DOHH2 (cell line): ENCODE measurements around the gene CACNG6.

Experiments
- H3F3A ChIP-seq: fragments of 200-600 bp; sonication (generic), shearing (Covaris generic); 2 replicates; pipeline ENCODE4 v1.6.0; 2016; ENCODE audit warnings: antibody characterized with exemption, mild to moderate bottlenecking; ENCODE audit not compliant: control insufficient read depth, insufficient read depth
- H3K27ac ChIP-seq: fragments of 200-600 bp; sonication (generic); 2 replicates; pipeline ENCODE4 v1.5.1; 2014; ENCODE audit warnings: low read depth, mild to moderate bottlenecking, low read length, moderate library complexity
- H3K27me3 ChIP-seq: fragments of 200-600 bp; sonication (generic); 2 replicates; pipeline ENCODE4 v1.6.1; 2014; ENCODE audit warnings: mild to moderate bottlenecking, low read length, mixed read lengths; ENCODE audit not compliant: control insufficient read depth
- H3K36me3 ChIP-seq: fragments of 200-600 bp; sonication (generic); 2 replicates; pipeline ENCODE4 v1.6.1; 2014; ENCODE audit warnings: mild to moderate bottlenecking, low read length, moderate library complexity, mixed read lengths; ENCODE audit not compliant: control insufficient read depth
- H3K4me1 ChIP-seq: fragments of 200-600 bp; sonication (generic); 2 replicates; pipeline ENCODE4 v1.6.1; 2014; ENCODE audit warnings: mild to moderate bottlenecking, low read length, mixed read lengths; ENCODE audit not compliant: control insufficient read depth
- H3K4me2 ChIP-seq: fragments of 200-600 bp; sonication (generic); 2 replicates; pipeline ENCODE4 v1.6.0; 2014; ENCODE audit warnings: mild to moderate bottlenecking, low read length, moderate library complexity
- H3K4me3 ChIP-seq: fragments of 200-600 bp; sonication (generic); 2 replicates; pipeline ENCODE4 v1.5.1; 2014; ENCODE audit warnings: mild to moderate bottlenecking, low read length, mixed read lengths
- H3K79me2 ChIP-seq: fragments of 200-600 bp; sonication (generic); 2 replicates; pipeline ENCODE4 v1.6.1; 2014; ENCODE audit warnings: mild to moderate bottlenecking, low read length, mixed read lengths; ENCODE audit not compliant: control insufficient read depth
- H3K9me2 ChIP-seq: fragments of 200-600 bp; sonication (generic); replicated peaks from 2 replicates; pipeline ENCODE4 v1.6.1; 2014; ENCODE audit warnings: mild to moderate bottlenecking, low read length, mixed read lengths; ENCODE audit not compliant: control insufficient read depth
- H3K9me3 ChIP-seq: fragments of 200-600 bp; sonication (generic); 2 replicates; pipeline ENCODE4 v1.6.1; 2014; ENCODE audit warnings: antibody characterized with exemption, low read length, mixed read lengths; ENCODE audit not compliant: control insufficient read depth, insufficient read depth
- H4K20me1 ChIP-seq: fragments of 200-600 bp; sonication (generic); 2 replicates; pipeline ENCODE4 v1.6.0; 2014; ENCODE audit warnings: low read depth, mild to moderate bottlenecking, antibody characterized with exemption, low read length, moderate library complexity; ENCODE audit not compliant: control insufficient read depth, insufficient read depth
- EZH2phosphoT487 ChIP-seq: fragments of 200-600 bp; sonication (generic); IDR thresholded peaks from 2 replicates; pipeline ENCODE4 v1.6.1; 2017; ENCODE audit warnings: borderline replicate concordance, mild to moderate bottlenecking, antibody characterized with exemption, low read length, moderate library complexity, mixed read lengths
- TF ChIP-seq, protein P1 (sequence below): fragments of 200-600 bp; sonication (generic); IDR thresholded peaks from one replicate; pipeline ENCODE4 v1.5.1; 2014; ENCODE audit warnings: antibody characterized with exemption, mild to moderate bottlenecking, low read depth, low read length; ENCODE audit not compliant: poor library complexity, severe bottlenecking

The CACNG6 gene, protein sequence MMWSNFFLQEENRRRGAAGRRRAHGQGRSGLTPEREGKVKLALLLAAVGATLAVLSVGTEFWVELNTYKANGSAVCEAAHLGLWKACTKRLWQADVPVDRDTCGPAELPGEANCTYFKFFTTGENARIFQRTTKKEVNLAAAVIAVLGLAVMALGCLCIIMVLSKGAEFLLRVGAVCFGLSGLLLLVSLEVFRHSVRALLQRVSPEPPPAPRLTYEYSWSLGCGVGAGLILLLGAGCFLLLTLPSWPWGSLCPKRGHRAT

DNA sequence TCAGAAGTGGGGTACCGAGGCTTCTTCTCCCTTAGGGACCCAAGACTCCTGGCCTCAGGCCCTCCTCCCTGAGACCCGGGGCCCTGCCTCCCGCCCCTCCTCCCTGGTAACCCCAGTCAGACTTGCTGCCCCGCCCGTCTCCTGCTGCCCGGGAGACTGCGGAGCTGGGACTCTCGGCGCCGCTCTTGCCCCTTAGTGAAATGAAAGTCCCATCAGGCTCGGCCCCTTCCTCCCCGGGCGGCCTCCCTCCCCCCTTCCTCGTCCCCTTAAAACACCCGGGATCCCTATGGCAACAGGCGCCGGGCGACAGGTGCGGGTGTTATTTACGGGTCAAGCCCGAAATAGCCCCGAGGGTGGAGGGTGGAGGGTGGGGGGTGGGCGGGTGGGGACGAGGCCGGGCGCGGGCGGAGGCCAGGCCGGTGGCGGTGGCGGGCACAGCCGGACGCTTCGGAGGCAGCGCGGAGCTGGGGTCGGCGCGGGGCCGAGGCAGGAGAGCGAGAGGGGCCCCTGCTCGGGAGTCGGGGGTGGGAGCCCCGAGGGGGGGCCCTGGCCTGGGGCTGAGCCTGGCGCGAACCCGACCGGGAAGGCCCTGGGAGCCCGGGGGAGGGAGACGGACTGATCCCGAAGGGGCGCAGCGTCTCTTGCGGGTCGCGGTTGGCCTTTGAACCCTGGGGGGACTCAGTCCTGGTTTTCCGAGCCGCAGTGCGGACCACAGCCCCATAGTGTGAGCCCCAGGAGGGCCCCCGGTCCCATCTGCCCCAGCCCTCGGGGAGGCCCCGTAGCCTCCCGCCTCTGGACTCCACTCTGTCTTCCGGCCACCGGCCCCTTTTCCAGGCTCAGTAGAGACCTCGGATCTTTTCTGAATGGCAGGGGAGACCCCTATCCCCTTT, at the start of gene CACNG6:
Gene CACNG6 (plus strand): TSS at position 414 of the 890 bp plus-strand sequence. CDS start 1,241 bp downstream, outside the sequence.
- H3K27ac ChIP-seq: no peak within 1 kb of the TSS
- no peak within 1 kb of the TSS for H3K4me2 ChIP-seq
- no peaks in the 10 kb centered on the region for H3K36me3 ChIP-seq
- H3K79me2 ChIP-seq: no peaks in the 10 kb centered on the region
- no peaks in the 10 kb centered on the region for H3K9me3 ChIP-seq
- no peaks in the 10 kb centered on the region for H4K20me1 ChIP-seq
- no peaks in the 10 kb centered on the region for H3K27me3 ChIP-seq
- H3K4me3 ChIP-seq: no peak within 1 kb of the TSS
- H3F3A ChIP-seq: no peaks in the 10 kb centered on the region
- H3K9me2 ChIP-seq: no peaks in the 10 kb centered on the region
- TF ChIP-seq, protein P1, sequence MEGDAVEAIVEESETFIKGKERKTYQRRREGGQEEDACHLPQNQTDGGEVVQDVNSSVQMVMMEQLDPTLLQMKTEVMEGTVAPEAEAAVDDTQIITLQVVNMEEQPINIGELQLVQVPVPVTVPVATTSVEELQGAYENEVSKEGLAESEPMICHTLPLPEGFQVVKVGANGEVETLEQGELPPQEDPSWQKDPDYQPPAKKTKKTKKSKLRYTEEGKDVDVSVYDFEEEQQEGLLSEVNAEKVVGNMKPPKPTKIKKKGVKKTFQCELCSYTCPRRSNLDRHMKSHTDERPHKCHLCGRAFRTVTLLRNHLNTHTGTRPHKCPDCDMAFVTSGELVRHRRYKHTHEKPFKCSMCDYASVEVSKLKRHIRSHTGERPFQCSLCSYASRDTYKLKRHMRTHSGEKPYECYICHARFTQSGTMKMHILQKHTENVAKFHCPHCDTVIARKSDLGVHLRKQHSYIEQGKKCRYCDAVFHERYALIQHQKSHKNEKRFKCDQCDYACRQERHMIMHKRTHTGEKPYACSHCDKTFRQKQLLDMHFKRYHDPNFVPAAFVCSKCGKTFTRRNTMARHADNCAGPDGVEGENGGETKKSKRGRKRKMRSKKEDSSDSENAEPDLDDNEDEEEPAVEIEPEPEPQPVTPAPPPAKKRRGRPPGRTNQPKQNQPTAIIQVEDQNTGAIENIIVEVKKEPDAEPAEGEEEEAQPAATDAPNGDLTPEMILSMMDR: no peak
- no peak for TF ChIP-seq EZH2phosphoT487
- no peaks in the 10 kb centered on the region for H3K4me1 ChIP-seq

DNA sequence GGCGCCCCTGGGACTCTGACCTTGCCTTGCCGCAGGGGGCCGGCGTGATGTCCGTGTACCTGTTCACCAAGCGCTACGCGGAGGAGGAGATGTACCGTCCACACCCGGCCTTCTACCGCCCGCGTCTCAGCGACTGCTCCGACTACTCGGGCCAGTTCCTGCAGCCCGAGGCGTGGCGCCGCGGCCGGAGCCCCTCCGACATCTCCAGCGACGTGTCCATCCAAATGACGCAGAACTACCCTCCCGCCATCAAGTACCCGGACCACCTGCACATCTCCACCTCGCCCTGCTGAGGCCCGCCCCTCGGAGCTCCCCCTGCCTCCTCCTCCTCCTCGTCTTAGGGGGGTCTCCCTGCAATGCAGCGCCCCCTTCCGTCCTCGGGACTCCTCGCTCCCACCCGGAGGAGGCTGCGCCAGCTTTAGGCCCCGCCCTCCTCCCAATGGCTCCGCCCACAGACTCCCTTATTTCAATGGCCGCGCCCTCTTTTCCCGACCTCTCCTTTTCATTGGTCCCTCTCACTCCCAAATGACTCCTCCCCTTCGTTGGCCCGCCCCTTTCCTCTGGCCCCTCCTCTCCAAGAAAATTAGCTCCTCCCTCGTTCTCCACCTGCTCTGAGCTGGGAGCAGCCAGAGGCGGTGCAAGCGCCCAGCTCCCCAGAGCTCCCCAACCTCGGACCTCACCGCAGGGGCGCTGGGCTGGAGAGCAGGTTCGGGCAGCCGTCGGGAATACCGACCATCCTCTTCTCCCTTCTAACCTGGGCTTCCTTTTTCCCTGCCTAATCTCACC, 49.2 kb upstream of the CACNG6 start:
- H4K20me1 ChIP-seq: no peaks in the 10 kb centered on the region
- H3K4me1 ChIP-seq: no peaks in the 10 kb centered on the region
- no peaks in the 10 kb centered on the region for H3K9me3 ChIP-seq
- H3K4me3 ChIP-seq: no peak overlapping the region
- H3K27ac ChIP-seq: no peak overlapping the region
- H3K27me3 ChIP-seq: no peaks in the 10 kb centered on the region
- no peak overlapping the region for H3K4me2 ChIP-seq
- H3K36me3 ChIP-seq: no peaks in the 10 kb centered on the region
- H3F3A ChIP-seq: no peaks in the 10 kb centered on the region
- TF ChIP-seq, protein P1: no peak
- TF ChIP-seq EZH2phosphoT487: no peak
- H3K9me2 ChIP-seq: no peaks in the 10 kb centered on the region
- no peaks in the 10 kb centered on the region for H3K79me2 ChIP-seq

DNA sequence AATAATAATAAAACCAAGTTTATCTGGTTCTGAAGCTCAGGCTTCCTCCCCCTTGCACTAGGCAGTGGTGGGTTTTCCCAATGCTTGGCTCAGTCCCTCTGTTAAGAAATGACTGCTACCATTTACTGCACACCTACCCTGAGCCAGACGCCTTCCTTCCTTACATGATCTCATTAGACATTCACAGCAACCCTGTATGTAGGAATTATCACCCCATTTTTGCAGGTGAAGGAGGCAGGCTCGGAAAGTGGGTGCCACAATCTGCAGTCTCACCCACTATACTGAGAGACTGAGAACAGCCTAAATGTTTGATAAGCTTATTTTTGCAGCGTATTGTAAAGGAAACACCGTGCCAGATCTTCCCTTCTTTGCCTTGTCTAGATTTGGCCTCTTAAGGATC, 47.0 kb upstream of the CACNG6 start:
- no peaks in the 10 kb centered on the region for H3K9me2 ChIP-seq
- no peak overlapping the region for H3K4me2 ChIP-seq
- no peaks in the 10 kb centered on the region for H3K36me3 ChIP-seq
- H3K4me1 ChIP-seq: no peaks in the 10 kb centered on the region
- no peaks in the 10 kb centered on the region for H3F3A ChIP-seq
- no peaks in the 10 kb centered on the region for H4K20me1 ChIP-seq
- no peak overlapping the region for H3K4me3 ChIP-seq
- no peak for TF ChIP-seq EZH2phosphoT487
- TF ChIP-seq, protein P1: no peak
- H3K9me3 ChIP-seq: no peaks in the 10 kb centered on the region
- no peak overlapping the region for H3K27ac ChIP-seq
- no peaks in the 10 kb centered on the region for H3K79me2 ChIP-seq
- no peaks in the 10 kb centered on the region for H3K27me3 ChIP-seq
